ENCODE data around the gene USP4. TPM values are rescaled to one million over a fixed set of nuclear protein-coding genes. Genes with fewer than 3 reads are reported as not detected.
"Not testable (repeated sequence)": the region's sequence is repeated elsewhere in the genome, so short reads cannot be mapped to it uniquely, and the experiment has no call there.

The USP4 gene
- total and polyA plus RNA-seq, 2 donors: 20.0 to 57.8 TPM

DNA sequence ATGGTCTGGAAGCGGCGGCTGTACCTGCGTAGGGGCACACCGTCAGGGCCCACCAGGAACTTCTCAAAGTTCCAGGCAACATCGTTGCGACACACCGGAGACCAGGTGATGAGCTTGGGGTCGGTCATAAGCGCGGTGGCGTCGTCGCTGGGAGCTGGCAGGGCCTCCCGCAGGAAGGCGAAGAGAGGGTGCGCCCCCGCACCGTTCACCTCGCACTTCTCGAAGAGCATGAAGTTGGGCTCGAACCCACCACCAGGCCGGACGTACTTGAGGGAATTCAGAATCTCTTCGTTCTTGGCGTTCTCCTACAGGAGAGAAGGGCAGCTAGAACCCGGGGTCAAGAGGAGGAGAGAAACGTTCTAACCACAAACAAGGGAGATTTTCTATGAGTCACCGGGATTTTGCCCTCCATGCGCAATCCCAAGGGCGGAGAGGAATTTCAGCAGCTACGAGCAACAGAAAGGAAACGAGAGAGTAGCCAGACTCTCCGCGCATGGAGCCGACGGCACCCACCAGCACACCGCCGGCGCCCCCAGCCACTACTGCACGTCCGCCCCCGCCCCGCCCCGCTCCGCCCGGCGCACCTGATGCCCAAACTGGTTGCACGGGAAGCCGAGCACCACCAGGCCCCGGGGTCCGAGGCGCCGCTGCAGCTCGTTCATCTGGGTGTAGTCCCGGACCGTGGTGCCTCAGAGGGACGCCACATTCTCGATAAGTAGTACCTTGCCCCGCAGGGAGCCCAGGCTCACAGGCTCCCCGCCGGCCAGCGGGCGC, 17.8 kb upstream of the USP4 start:
- not testable (repeated sequence) for H3K27me3 ChIP-seq (ENCODE audit: control insufficient read depth in 2 of 2, insufficient read depth in 1 of 2, low read length in 1 of 2); H3K9me3 ChIP-seq (ENCODE audit: control insufficient read depth in 2 of 2, insufficient read depth in 1 of 2, low read length in 1 of 2)
- H3K36me3 ChIP-seq (ENCODE audit: control insufficient read depth in 2 of 2, insufficient read depth in 2 of 2, low read length in 1 of 2): peaks cover 52 to 56% of the 10 kb centered on the region in 2 donors
- peak in 4 of 9 donors; percentile 24 to 55 (median 32) for DNase-seq (ENCODE audit: low read depth in 6 of 9, low spot score in 9 of 9)
- H3K4me3 ChIP-seq (ENCODE audit: low read length in 2 of 2): peak overlapping the region; percentile 68 to 76
- WGBS: 4% methylated on average over 63 of the region's 63 CpGs
- peaks cover 0 to 35% of the 10 kb centered on the region in 2 donors for H3K4me1 ChIP-seq (ENCODE audit: control insufficient read depth in 2 of 2, insufficient read depth in 2 of 2, low read length in 2 of 2)
- peak overlapping the region; percentile 91 to 94 for H3K27ac ChIP-seq (ENCODE audit: low read depth in 1 of 2, low read length in 1 of 2)

DNA sequence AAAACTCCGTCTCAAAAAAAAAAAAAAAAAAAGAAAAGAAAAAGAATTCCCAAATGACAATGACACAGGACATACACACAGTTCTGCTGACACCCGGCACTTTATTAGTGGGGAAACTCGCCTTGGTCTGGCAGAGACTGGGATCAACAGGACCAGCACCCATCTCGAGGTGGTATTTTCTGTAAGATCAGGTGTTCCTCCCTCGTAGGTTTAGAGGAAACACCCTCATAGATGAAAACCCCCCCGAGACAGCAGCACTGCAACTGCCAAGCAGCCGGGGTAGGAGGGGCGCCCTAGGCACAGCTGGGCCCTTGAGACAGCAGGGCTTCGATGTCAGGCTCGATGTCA, 17.2 kb upstream of the USP4 start:
- H3K27me3 ChIP-seq (ENCODE audit: control insufficient read depth in 2 of 2, insufficient read depth in 1 of 2, low read length in 1 of 2); H3K9me3 ChIP-seq (ENCODE audit: control insufficient read depth in 2 of 2, insufficient read depth in 1 of 2, low read length in 1 of 2): not testable (repeated sequence)
- Histone ChIP-seq H3K36me3 (ENCODE audit: control insufficient read depth in 2 of 2, insufficient read depth in 2 of 2, low read length in 1 of 2) (peaks cover 48 to 50% of the 10 kb centered on the region in 2 donors), H3K4me1 (ENCODE audit: control insufficient read depth in 2 of 2, insufficient read depth in 2 of 2, low read length in 2 of 2) (peaks cover 0 to 34% of the 10 kb centered on the region in 2 donors), H3K4me3 (ENCODE audit: low read length in 2 of 2) (peak overlapping the region; percentile 68 to 76), H3K27ac (ENCODE audit: low read depth in 1 of 2, low read length in 1 of 2) (peak overlapping the region in 1 of 2 donors; percentile 91)
- WGBS: 28% methylated on average over 8 of the region's 10 CpGs
- peak in 2 of 9 donors; percentile 22 to 50 for DNase-seq (ENCODE audit: low read depth in 6 of 9, low spot score in 9 of 9)

DNA sequence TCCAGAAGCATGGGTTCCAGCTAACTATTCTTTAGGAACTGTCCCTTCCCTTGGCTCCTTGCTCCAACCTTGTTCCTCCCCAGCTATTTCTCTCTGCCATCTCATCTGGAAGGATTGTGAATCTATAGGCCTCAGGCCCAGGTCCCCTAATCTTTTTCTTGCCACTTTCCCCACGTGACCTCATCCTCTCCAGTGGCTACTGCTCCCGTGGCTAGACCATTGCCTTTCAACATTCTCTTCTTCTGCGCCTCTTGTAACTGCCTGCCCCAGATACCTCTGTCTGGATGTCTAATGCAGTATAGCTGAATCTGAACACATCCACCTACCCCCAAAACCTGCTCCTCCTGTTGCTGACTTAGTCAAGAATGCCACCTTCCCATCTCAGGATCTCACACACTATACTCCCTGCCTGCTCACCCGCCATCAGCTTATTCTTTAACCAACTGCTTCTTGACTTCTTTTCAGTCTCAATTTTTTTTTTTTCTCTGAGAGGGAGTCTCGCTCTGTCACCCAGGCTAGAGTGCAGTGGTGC, 13.1 kb upstream of the USP4 start:
- no peak for DNase-seq (ENCODE audit: low read depth in 6 of 9, low spot score in 9 of 9)
- Histone ChIP-seq H3K36me3 (ENCODE audit: control insufficient read depth in 2 of 2, insufficient read depth in 2 of 2, low read length in 1 of 2) (peaks cover 10 to 16% of the 10 kb centered on the region in 2 donors), H3K9me3 (ENCODE audit: control insufficient read depth in 2 of 2, insufficient read depth in 1 of 2, low read length in 1 of 2) (no peaks in the 10 kb centered on the region), H3K4me1 (ENCODE audit: control insufficient read depth in 2 of 2, insufficient read depth in 2 of 2, low read length in 2 of 2) (peaks cover 0 to 31% of the 10 kb centered on the region in 2 donors), H3K27ac (ENCODE audit: low read depth in 1 of 2, low read length in 1 of 2) (peak overlapping the region in 1 of 2 donors; percentile 53), H3K27me3 (ENCODE audit: control insufficient read depth in 2 of 2, insufficient read depth in 1 of 2, low read length in 1 of 2) (no peaks in the 10 kb centered on the region), H3K4me3 (ENCODE audit: low read length in 2 of 2) (no peak overlapping the region)
- 98% methylated on average over 5 of the region's 5 CpGs for WGBS

DNA sequence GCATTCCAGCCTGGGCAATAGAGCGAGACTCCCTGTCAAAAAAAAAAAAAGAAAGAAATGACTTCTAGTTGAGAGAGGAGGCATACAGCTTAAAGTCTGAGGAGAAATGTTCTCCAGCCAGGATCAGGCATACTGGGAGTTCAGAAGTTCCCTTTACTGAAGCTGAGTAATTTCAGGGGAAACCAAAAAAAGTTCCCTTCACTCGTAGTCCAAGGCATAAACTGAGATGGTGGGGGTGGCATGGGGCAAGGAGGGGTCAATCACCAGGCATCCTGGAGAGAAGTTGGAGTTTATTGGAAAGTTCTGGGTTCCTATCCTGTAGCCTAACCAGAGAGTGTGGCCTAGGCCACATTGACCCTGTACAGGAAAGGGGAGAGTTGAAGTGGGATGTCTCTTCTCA, 12.4 kb upstream of the USP4 start:
- H3K27me3 ChIP-seq (ENCODE audit: control insufficient read depth in 2 of 2, insufficient read depth in 1 of 2, low read length in 1 of 2): no peaks in the 10 kb centered on the region
- peaks cover 10 to 16% of the 10 kb centered on the region in 2 donors for H3K36me3 ChIP-seq (ENCODE audit: control insufficient read depth in 2 of 2, insufficient read depth in 2 of 2, low read length in 1 of 2)
- no peak for DNase-seq (ENCODE audit: low read depth in 6 of 9, low spot score in 9 of 9)
- 93% methylated on average over 2 of the region's 2 CpGs for WGBS
- no peaks in the 10 kb centered on the region for H3K9me3 ChIP-seq (ENCODE audit: control insufficient read depth in 2 of 2, insufficient read depth in 1 of 2, low read length in 1 of 2)
- H3K27ac ChIP-seq (ENCODE audit: low read depth in 1 of 2, low read length in 1 of 2): peak overlapping the region in 1 of 2 donors; percentile 49
- peaks cover 0 to 26% of the 10 kb centered on the region in 2 donors for H3K4me1 ChIP-seq (ENCODE audit: control insufficient read depth in 2 of 2, insufficient read depth in 2 of 2, low read length in 2 of 2)
- no peak overlapping the region for H3K4me3 ChIP-seq (ENCODE audit: low read length in 2 of 2)

DNA sequence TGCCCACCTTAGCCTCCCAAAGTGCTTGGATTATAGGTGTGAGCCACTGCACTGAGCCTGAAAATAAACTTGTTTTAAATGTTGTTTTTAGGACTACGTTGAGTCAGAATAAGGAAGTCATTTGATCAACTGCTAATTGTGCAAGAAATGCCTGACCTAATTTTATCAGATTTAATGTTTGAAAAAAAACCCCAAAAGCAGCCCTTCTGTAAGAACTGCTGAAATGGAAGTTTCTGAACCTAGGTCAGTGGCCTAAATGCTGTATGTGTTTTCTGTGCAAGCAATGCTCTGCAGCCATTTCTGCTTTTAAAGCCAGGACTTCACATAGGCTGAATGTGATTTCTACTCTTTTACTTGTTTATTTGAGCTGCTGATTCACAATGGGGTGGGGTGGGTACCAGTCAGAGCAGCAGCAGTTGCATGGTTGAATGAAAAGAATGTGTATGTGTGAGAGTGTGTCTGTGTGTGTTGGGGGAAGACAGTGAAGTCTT, 11.7 kb upstream of the USP4 start:
- H3K9me3 ChIP-seq (ENCODE audit: control insufficient read depth in 2 of 2, insufficient read depth in 1 of 2, low read length in 1 of 2): no peaks in the 10 kb centered on the region
- H3K36me3 ChIP-seq (ENCODE audit: control insufficient read depth in 2 of 2, insufficient read depth in 2 of 2, low read length in 1 of 2): peaks cover 9 to 14% of the 10 kb centered on the region in 2 donors
- peaks cover 0 to 22% of the 10 kb centered on the region in 2 donors for H3K4me1 ChIP-seq (ENCODE audit: control insufficient read depth in 2 of 2, insufficient read depth in 2 of 2, low read length in 2 of 2)
- H3K4me3 ChIP-seq (ENCODE audit: low read length in 2 of 2): no peak overlapping the region
- 42% methylated on average over 1 of the region's 1 CpG for WGBS
- H3K27ac ChIP-seq (ENCODE audit: low read depth in 1 of 2, low read length in 1 of 2): peak overlapping the region in 1 of 2 donors; percentile 52
- no peak for DNase-seq (ENCODE audit: low read depth in 6 of 9, low spot score in 9 of 9)
- no peaks in the 10 kb centered on the region for H3K27me3 ChIP-seq (ENCODE audit: control insufficient read depth in 2 of 2, insufficient read depth in 1 of 2, low read length in 1 of 2)

DNA sequence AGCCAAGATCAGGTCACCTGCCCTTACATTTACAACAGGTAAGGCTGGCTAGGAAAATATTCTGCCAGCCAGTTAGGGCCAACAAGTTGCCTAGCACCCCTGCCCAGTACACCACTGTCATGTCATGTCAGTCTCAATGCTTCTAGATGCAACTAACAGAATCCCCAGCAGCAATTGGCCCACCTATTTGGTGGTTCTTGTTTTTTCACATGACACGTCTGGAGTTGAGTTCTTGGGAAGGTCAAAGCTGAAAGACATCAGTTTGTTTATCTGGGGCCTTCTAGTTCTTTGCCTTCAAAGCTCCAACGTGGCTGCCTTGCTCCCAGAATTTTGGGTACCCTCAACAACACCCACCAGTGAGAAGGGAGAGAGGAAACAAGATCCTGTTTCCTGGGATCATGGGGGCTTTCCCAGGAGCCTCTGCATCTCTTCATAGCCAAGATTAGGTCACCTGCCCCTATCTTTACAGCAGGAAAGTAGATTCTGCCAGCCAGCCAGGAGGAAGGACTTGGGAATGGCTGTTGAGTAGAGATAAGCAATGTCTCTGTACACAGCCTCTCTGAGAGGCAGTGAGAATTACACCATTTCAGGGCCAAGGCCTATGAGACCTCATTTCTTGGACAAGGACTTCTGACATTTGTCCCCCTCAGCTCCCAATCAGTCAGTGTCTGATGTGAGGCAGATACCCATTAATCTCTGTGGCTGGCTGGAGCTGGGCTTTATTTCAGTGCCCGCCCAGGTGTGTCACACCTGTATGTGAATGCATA, 9.7 kb upstream of the USP4 start:
- H3K4me1 ChIP-seq (ENCODE audit: control insufficient read depth in 2 of 2, insufficient read depth in 2 of 2, low read length in 2 of 2): peaks cover 0 to 21% of the 10 kb centered on the region in 2 donors
- no peak overlapping the region for H3K4me3 ChIP-seq (ENCODE audit: low read length in 2 of 2)
- no peaks in the 10 kb centered on the region for H3K27me3 ChIP-seq (ENCODE audit: control insufficient read depth in 2 of 2, insufficient read depth in 1 of 2, low read length in 1 of 2)
- H3K9me3 ChIP-seq (ENCODE audit: control insufficient read depth in 2 of 2, insufficient read depth in 1 of 2, low read length in 1 of 2): no peaks in the 10 kb centered on the region
- no peak for DNase-seq (ENCODE audit: low read depth in 6 of 9, low spot score in 9 of 9)
- no peak overlapping the region for H3K27ac ChIP-seq (ENCODE audit: low read depth in 1 of 2, low read length in 1 of 2)
- 86% methylated on average over 3 of the region's 3 CpGs for WGBS
- peaks cover 0 to 3% of the 10 kb centered on the region in 2 donors for H3K36me3 ChIP-seq (ENCODE audit: control insufficient read depth in 2 of 2, insufficient read depth in 2 of 2, low read length in 1 of 2)

DNA sequence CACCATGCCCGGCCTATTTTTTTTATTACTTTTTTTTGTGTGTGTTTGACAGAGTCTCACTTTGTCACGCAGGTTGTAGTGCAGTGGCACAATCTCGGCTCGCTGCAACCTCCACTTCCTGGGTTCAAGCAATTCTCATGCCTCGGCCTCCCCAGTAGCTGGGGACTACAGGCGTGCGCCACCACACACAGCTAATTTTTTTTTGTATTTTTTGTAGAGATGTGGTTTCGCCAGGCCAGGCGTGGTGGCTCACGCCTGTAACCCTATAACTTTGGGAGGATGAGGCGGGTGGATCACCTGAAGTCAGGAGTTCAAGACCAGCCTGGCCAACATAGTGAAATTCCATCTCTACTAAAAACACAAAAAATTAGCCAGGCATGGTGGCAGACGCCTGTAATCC, 8.5 kb upstream of the USP4 start:
- H3K27ac ChIP-seq (ENCODE audit: low read depth in 1 of 2, low read length in 1 of 2); H3K27me3 ChIP-seq (ENCODE audit: control insufficient read depth in 2 of 2, insufficient read depth in 1 of 2, low read length in 1 of 2); H3K36me3 ChIP-seq (ENCODE audit: control insufficient read depth in 2 of 2, insufficient read depth in 2 of 2, low read length in 1 of 2); H3K9me3 ChIP-seq (ENCODE audit: control insufficient read depth in 2 of 2, insufficient read depth in 1 of 2, low read length in 1 of 2); H3K4me3 ChIP-seq (ENCODE audit: low read length in 2 of 2); DNase-seq (ENCODE audit: low read depth in 6 of 9, low spot score in 9 of 9): not testable (repeated sequence)
- peaks cover 0 to 23% of the 10 kb centered on the region in 2 donors for H3K4me1 ChIP-seq (ENCODE audit: control insufficient read depth in 2 of 2, insufficient read depth in 2 of 2, low read length in 2 of 2)
- WGBS: 99% methylated on average over 12 of the region's 12 CpGs

DNA sequence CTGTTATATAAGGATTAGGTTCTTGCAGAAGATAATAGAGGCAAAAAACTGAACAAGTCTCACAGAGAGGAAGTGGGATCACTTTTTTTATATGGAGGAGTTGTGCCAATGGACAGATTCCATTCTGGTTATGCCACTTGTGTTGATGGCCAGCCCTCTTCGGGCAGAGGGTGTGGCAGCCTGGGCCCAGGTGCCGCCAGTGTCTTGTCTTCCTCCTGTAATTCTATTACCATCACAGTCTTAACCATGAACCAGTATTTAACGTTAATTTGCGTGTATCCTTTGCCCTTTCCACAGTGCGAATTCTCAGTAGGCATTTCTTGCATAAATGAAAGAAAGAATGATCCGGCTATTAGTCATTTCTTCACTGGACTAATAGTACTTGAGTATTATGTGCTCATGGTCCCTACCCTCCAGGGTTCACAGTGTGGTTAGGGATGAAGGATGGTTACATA, 7.0 kb upstream of the USP4 start:
- no peaks in the 10 kb centered on the region for H3K27me3 ChIP-seq (ENCODE audit: control insufficient read depth in 2 of 2, insufficient read depth in 1 of 2, low read length in 1 of 2)
- H3K4me1 ChIP-seq (ENCODE audit: control insufficient read depth in 2 of 2, insufficient read depth in 2 of 2, low read length in 2 of 2): peaks cover 4 to 23% of the 10 kb centered on the region in 2 donors
- H3K27ac ChIP-seq (ENCODE audit: low read depth in 1 of 2, low read length in 1 of 2): no peak overlapping the region
- H3K9me3 ChIP-seq (ENCODE audit: control insufficient read depth in 2 of 2, insufficient read depth in 1 of 2, low read length in 1 of 2): no peaks in the 10 kb centered on the region
- 91% methylated on average over 6 of the region's 6 CpGs for WGBS
- DNase-seq (ENCODE audit: low read depth in 6 of 9, low spot score in 9 of 9): no peak
- no peak overlapping the region for H3K4me3 ChIP-seq (ENCODE audit: low read length in 2 of 2)
- no peaks in the 10 kb centered on the region for H3K36me3 ChIP-seq (ENCODE audit: control insufficient read depth in 2 of 2, insufficient read depth in 2 of 2, low read length in 1 of 2)

DNA sequence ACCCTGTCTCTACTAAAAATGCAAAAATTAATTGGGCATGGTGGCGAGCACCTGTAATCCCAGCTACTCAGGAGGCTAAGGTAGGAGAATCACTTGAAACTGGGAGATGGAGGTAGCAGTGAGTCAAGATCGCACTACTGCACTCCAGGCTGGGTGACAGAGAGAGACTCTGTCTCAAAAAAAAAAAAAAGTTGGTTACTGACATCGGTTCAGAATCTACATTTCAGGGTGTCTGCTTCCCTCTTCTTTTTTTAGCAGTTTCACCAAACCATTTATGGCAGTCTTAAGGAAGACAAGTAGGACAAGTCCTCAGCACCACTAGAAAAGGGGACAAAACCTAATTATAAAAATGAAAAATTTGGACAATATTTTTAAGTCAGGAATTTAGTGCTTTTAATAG, 3.3 kb upstream of the USP4 start:
- Histone ChIP-seq H3K36me3 (ENCODE audit: control insufficient read depth in 2 of 2, insufficient read depth in 2 of 2, low read length in 1 of 2) (no peaks in the 10 kb centered on the region), H3K4me3 (ENCODE audit: low read length in 2 of 2) (no peak overlapping the region), H3K4me1 (ENCODE audit: control insufficient read depth in 2 of 2, insufficient read depth in 2 of 2, low read length in 2 of 2) (peaks cover 22 to 43% of the 10 kb centered on the region in 2 donors), H3K27ac (ENCODE audit: low read depth in 1 of 2, low read length in 1 of 2) (no peak overlapping the region), H3K9me3 (ENCODE audit: control insufficient read depth in 2 of 2, insufficient read depth in 1 of 2, low read length in 1 of 2) (peaks cover 0 to 4% of the 10 kb centered on the region in 2 donors), H3K27me3 (ENCODE audit: control insufficient read depth in 2 of 2, insufficient read depth in 1 of 2, low read length in 1 of 2) (no peaks in the 10 kb centered on the region)
- 60% methylated on average over 3 of the region's 3 CpGs for WGBS
- no peak for DNase-seq (ENCODE audit: low read depth in 6 of 9, low spot score in 9 of 9)
